HEK293T (cell line): ENCODE measurements around the gene MIX23.

Experiments
- CTCF ChIA-PET: fragments of 350-600 bp; formaldehyde crosslinking; extraction: SDS; loops from one replicate; lab custom pipeline; 2021; ENCODE audit warnings: antibody characterized with exemption, inconsistent platforms; lab: Yijun Ruan, JAX
- POLR2A ChIA-PET: fragments of 350-600 bp; formaldehyde crosslinking; extraction: SDS; loops from one replicate; lab custom pipeline; 2020; ENCODE audit warnings: antibody characterized with exemption, inconsistent platforms; lab: Yijun Ruan, JAX
- DNase-seq: peaks from one replicate; pipeline ENCODE4 v3.0.0; 2012; ENCODE audit warnings: mixed read lengths; ENCODE audit errors: extremely low spot score
- BHLHE40 ChIP-seq: fragments of 450-650 bp; IDR thresholded peaks from 2 replicates; pipeline ENCODE4 v1.6.1; 2016; ENCODE audit warnings: mild to moderate bottlenecking, moderate library complexity, borderline replicate concordance
- CTBP1 ChIP-seq: fragments of 450-650 bp; IDR thresholded peaks from 2 replicates; pipeline ENCODE4 v1.6.1; 2016; ENCODE audit warnings: borderline replicate concordance
- ELF4 ChIP-seq: fragments of 450-650 bp; IDR thresholded peaks from 2 replicates; pipeline ENCODE4 v1.6.1; 2017; ENCODE audit warnings: antibody characterized with exemption
- FOXA1 ChIP-seq: fragments of 450-650 bp; IDR thresholded peaks from 2 replicates; pipeline ENCODE4 v1.6.1; 2016; ENCODE audit warnings: mild to moderate bottlenecking
- FOXK2 ChIP-seq: fragments of 450-650 bp; IDR thresholded peaks from 2 replicates; pipeline ENCODE4 v1.6.1; 2016; ENCODE audit warnings: mild to moderate bottlenecking
- FOXM1 ChIP-seq: fragments of 450-650 bp; IDR thresholded peaks from 2 replicates; pipeline ENCODE4 v1.6.1; 2017; ENCODE audit warnings: mild to moderate bottlenecking, borderline replicate concordance
- HDGF ChIP-seq: fragments of 450-650 bp; IDR thresholded peaks from 2 replicates; pipeline ENCODE4 v1.6.1; 2017; ENCODE audit warnings: antibody characterized with exemption, borderline replicate concordance
- L3MBTL2 ChIP-seq: fragments of 450-650 bp; conservative IDR thresholded peaks from 2 replicates; pipeline ENCODE4 v1.6.1; 2016; ENCODE audit warnings: mild to moderate bottlenecking
- LEF1 ChIP-seq: fragments of 450-650 bp; IDR thresholded peaks from 2 replicates; pipeline ENCODE4 v1.6.1; 2017; ENCODE audit warnings: mild to moderate bottlenecking, borderline replicate concordance
- NFRKB ChIP-seq: fragments of 450-650 bp; IDR thresholded peaks from 2 replicates; pipeline ENCODE4 v1.6.1; 2016; ENCODE audit warnings: mild to moderate bottlenecking, moderate library complexity
- SP1 ChIP-seq: fragments of 450-650 bp; IDR thresholded peaks from 2 replicates; pipeline ENCODE4 v1.6.1; 2017
- SUZ12 ChIP-seq: fragments of 450-650 bp; IDR thresholded peaks from 2 replicates; pipeline ENCODE4 v1.6.1; 2016; ENCODE audit warnings: mild to moderate bottlenecking
- TARDBP ChIP-seq: fragments of 450-650 bp; IDR thresholded peaks from 2 replicates; pipeline ENCODE4 v1.6.1; 2016
- ZNF384 ChIP-seq: fragments of 450-650 bp; IDR thresholded peaks from 2 replicates; pipeline ENCODE4 v1.6.1; 2016
- TF ChIP-seq, protein P1 (sequence below): fragments of 450-650 bp; IDR thresholded peaks from 2 replicates; pipeline ENCODE4 v1.6.1; 2016

MIX23 gene

DNA sequence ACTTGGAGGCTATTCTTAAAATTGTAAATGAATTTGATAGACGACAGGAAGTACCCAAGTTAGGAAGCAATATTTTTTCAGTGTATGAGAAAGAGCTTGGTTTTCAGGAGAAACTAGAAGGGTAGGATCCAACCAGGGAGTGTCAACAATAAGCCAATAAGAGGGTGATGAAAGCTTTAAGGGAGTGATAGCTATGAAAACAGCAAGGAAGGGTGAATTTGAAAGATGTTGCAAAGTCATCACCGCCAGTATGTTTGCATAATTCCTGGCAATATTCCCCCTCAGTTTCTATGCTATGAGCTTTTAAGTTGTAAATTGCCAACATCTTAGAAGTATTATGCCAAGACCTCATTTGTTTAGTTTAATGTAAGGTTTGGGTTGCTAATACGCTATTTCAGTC is 69.8 kb downstream of the MIX23 start:
- ChIA-PET POLR2A (no interaction called here), CTCF (no interaction called here)
- no peak for DNase-seq
- TF ChIP-seq ZNF384 (no peak), SUZ12 (no peak), TARDBP (no peak), L3MBTL2 (no peak), FOXM1 (no peak), FOXA1 (no peak), HDGF (no peak), CTBP1 (no peak), SP1 (no peak), BHLHE40 (no peak), ELF4 (no peak), LEF1 (no peak)

DNA sequence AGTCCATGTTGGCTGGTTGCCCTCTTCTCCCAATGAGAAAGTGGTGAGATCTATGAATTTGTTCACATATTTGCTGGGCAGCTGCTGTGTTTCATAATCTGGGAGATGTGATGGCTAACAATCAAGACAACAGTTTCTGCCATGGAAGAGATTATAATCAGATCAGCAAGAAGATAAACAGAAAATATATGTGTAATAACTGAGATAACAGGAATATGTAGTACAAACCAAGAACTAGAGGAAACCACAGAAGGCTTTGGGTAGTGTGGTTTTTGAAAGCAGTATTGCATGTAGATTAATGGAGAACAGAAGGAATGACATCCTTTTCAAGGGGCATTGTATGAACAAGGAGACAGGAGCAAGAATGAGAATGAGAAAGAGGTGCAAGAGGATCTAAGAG is 70.2 kb downstream of the MIX23 start:
- ChIA-PET CTCF (no interaction called here), POLR2A (no interaction called here)
- DNase-seq = no peak
- TF ChIP-seq FOXA1 = no peak
- no peak for TF ChIP-seq ELF4
- no peak for TF ChIP-seq NFRKB
- no peak for TF ChIP-seq HDGF
- TF ChIP-seq ZNF384 = no peak
- no peak for TF ChIP-seq SP1
- TF ChIP-seq, protein P1, sequence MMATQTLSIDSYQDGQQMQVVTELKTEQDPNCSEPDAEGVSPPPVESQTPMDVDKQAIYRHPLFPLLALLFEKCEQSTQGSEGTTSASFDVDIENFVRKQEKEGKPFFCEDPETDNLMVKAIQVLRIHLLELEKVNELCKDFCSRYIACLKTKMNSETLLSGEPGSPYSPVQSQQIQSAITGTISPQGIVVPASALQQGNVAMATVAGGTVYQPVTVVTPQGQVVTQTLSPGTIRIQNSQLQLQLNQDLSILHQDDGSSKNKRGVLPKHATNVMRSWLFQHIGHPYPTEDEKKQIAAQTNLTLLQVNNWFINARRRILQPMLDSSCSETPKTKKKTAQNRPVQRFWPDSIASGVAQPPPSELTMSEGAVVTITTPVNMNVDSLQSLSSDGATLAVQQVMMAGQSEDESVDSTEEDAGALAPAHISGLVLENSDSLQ = no peak

DNA sequence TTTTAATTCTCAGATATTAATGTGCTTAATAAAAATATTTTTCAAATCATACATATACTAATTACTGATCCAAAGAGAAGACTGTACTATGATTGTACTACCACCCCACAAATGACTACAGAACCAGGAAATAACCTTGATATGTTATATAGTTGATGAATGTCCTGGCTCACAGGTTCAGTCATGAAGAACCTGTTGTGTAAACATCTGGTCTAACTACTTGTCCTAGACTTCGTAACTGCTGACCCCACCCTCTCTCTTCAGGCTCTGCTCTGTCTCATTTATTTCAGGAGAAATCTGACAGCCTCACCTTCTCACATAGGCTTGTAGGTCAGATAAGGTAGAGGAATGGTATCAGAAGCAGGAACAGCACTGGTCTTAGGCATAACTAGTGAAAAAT is 72.7 kb downstream of the MIX23 start:
- no peak for DNase-seq
- TF ChIP-seq FOXA1 = no peak
- TF ChIP-seq L3MBTL2 = no peak
- TF ChIP-seq FOXK2 = no peak
- TF ChIP-seq HDGF = no peak
- no peak for TF ChIP-seq SP1
- no peak for TF ChIP-seq SUZ12
- no peak for TF ChIP-seq ELF4
- TF ChIP-seq BHLHE40 = no peak
- TF ChIP-seq LEF1 = no peak
- TF ChIP-seq CTBP1 = no peak
- CTCF ChIA-PET = interaction anchor here (0.7 kb wide), 1 partner anchor 1063 kb away, joined by 3 read pairs; no protein-coding TSS in a partner anchor
- POLR2A ChIA-PET = no interaction called here
